Activated CD4-positive, alpha-beta T cell treated with anti-CD3 and anti-CD28 coated beads, Interleukin-2, amount 10 ng/mL, durations not matched to agents 24 days and 14 days (primary cell): ENCODE results near the gene IDI2. TPM values are rescaled to one million over a fixed set of nuclear protein-coding genes. Genes with fewer than 3 reads are reported as not detected.

Experiments
- DNase-seq: peaks from one replicate; pipeline ENCODE4 v3.0.0; 2022
- H3K27ac Mint-ChIP-seq: one replicate; pipeline ENCODE4 v1.8.0; 2022; ENCODE audit warnings: mild to moderate bottlenecking, mixed read lengths
- H3K27me3 Mint-ChIP-seq: one replicate; pipeline ENCODE4 v1.8.0; 2022; ENCODE audit warnings: mixed read lengths
- H3K36me3 Mint-ChIP-seq: one replicate; pipeline ENCODE4 v1.8.0; 2022; ENCODE audit warnings: low read depth, mild to moderate bottlenecking, mixed read lengths
- H3K4me1 Mint-ChIP-seq: one replicate; pipeline ENCODE4 v1.8.0; 2021; ENCODE audit warnings: mixed read lengths
- H3K4me3 Mint-ChIP-seq: one replicate; pipeline ENCODE4 v1.8.0; 2022; ENCODE audit warnings: mild to moderate bottlenecking, moderate library complexity, mixed read lengths
- H3K9me3 Mint-ChIP-seq: one replicate; pipeline ENCODE4 v1.8.0; 2021; ENCODE audit warnings: mixed read lengths
- intact Hi-C: fragments of 100-400 bp; cut with micrococcal nuclease; formaldehyde crosslinking; loops from one replicate; pipeline ENCODE4 v1.15.1; 2023
- total RNA-seq: library from RNA; stranded (reverse); gene quantifications from 2 replicates; pipeline ENCODE4 v1.2.3, GENCODE V29; 2022

The IDI2 gene
- total RNA-seq, 1 donor from 2014 or later: not detected

DNA sequence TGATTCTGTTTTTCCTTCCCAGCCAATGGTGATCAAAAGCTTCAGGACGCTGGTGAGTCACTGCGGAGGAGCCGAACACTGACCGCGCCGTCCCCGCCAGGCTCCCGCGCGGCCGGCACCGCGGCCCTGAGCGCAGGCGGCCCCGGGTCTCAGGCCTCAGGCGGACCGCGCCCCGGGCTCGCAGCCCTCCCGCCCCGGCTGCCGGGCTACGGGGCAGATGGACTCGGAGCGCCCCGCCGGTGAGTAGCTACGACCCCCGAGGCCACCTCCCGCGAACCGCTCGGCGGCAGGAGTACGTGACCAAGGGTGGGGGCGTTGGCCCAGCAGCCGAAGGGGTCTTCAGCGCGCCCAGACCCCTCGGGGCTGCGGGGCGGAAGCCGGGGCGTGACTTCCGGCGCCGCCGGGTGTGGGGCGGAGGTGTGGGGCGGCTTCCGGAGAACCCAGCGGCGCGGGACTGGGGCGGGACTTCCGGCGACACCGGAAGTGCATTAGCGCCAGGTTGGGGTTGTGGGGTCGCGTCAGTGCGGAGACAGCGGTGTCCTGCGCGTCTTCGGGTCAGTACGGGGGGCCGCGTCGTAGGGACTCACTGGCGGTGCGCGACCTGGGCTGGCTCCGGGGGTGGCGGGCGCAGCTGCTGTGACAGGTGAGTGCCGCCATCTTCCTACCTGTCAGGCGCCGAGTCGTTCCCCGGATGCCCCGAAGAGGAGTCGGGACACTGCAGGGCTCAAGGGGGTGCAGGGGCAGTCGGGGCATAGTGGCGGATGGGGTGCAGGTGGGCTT, 30.9 kb upstream of the IDI2 start, which contains the start of gene WDR37:
WDR37 (plus strand) TSS at position 60 of the 780 bp plus-strand sequence. CDS start 15,771 bp downstream, outside the sequence.
- peaks cover 47% of the 10 kb centered on the region for H3K36me3 Mint-ChIP-seq
- intact Hi-C loops: loop anchor here (1.0 to 5.0 kb wide), 4 partner anchors 8 to 125 kb away; partner anchors contain the start of genes GTPBP4 and LARP4B
- H3K4me1 Mint-ChIP-seq: peaks cover 70% of the 10 kb centered on the region

DNA sequence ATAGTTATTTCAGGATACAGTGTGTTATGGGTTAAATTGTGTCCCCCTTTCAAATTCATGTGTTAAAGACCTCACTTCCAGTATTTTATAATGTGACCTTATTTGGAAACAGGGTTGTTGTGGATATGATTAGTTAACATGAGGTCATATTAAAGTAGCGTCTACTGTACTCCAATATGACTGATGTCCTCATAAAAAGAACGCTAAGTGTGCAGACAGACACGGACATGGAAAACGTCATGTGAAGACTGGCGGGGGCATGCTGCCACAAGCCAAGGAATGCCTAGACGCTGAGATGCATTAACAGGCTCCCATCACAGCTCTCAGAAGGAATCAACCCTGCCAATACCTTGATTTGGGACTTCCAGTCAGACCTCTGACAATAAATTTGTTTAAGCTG, 29.0 kb upstream of the IDI2 start:
- peaks cover 54% of the 10 kb centered on the region for H3K36me3 Mint-ChIP-seq
- peaks cover 61% of the 10 kb centered on the region for H3K4me1 Mint-ChIP-seq
- H3K27ac Mint-ChIP-seq: peak overlapping the region; percentile 78

More for the DNA sequence above, 30.9 kb upstream of the IDI2 start, which contains the start of gene WDR37:
- Mint-ChIP-seq H3K27me3 (no peaks in the 10 kb centered on the region), H3K9me3 (no peaks in the 10 kb centered on the region), H3K4me3 (peak within 1 kb of the TSS; percentile 92), H3K27ac (peak within 1 kb of the TSS; percentile 93)
- DNase-seq: peak; percentile 97

DNA sequence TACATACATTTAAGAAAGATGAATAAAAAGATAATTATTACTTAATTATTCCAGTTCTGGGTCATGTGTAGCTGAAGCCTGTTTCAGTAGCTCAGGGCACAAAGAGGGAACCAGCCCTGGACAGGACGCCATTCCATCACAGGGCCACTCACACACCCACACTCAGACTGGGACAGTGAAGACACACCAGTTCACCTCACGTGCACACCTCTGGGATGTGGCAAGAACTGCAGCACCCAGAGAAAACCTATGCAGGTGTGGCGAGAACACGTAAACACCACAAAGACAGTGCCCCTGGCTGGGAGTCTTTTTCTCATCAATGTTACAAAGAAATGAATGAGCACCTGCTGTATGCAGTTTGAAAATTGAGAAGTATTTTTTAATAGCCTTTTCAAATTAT, 24.9 kb upstream of the IDI2 start:
- Mint-ChIP-seq H3K4me1 (peaks cover 53% of the 10 kb centered on the region), H3K36me3 (peaks cover 59% of the 10 kb centered on the region)
- intact Hi-C loops: no loop called here

More for the DNA sequence above, 29.0 kb upstream of the IDI2 start:
- H3K27me3 Mint-ChIP-seq: no peaks in the 10 kb centered on the region
- H3K4me3 Mint-ChIP-seq: peak overlapping the region; percentile 92
- intact Hi-C loops: loop anchor here (5.0 kb wide), 1 partner anchor 58 kb away; no protein-coding TSS in a partner anchor
- DNase-seq: no peak
- no peaks in the 10 kb centered on the region for H3K9me3 Mint-ChIP-seq

DNA sequence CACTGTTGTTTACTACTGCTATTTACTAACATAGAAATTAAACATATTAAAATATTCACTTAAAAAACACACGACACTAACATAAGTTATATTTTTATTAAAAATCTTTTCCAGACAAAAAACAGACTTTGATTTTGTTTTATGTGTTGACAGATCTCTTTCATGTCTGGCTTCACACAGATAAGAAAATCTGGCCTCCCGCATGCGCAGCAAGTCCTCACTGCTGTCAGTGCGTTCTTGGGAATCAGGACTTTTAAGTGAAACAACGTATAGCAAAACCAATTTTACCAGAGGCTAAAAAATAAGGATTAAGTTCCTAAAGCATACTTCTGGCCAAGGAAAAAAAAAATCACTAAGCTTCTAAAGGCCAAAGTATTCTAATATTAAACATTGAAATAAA, 24.5 kb upstream of the IDI2 start:
- H3K36me3 Mint-ChIP-seq: peaks cover 62% of the 10 kb centered on the region
- intact Hi-C loops: no loop called here
- peaks cover 55% of the 10 kb centered on the region for H3K4me1 Mint-ChIP-seq

More for the DNA sequence above, 24.9 kb upstream of the IDI2 start:
- no peaks in the 10 kb centered on the region for H3K27me3 Mint-ChIP-seq
- H3K27ac Mint-ChIP-seq: peak overlapping the region; percentile 80
- H3K9me3 Mint-ChIP-seq: no peaks in the 10 kb centered on the region
- DNase-seq: peak; percentile 78
- peak overlapping the region; percentile 95 for H3K4me3 Mint-ChIP-seq

DNA sequence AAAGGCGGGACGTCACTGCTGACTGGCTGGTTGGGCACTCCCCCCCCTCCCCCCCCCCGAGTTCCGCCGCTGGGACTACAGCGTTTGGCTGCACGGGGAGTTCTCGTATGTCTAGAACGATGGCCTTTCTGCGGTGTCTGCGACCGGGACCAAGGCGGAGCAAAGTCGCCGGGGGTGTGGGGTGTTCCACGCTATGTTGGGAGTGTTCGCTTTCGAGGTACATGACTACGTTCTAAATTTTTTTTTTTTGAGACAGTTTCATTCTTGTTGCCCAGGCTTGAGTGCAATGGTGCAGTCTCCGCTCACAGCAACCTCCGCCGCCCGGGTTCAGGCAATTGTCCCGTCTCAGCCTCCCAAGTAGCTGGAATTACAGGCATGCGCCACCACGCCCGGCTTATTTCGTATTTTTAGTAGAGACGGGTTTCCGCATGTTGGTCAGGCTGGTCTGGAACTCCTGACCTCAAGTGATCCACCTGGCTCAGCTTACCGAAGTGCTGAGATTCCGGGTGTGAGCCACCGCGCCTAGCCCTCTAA, 23.8 kb upstream of the IDI2 start:
- no peaks in the 10 kb centered on the region for H3K9me3 Mint-ChIP-seq
- peaks cover 55% of the 10 kb centered on the region for H3K4me1 Mint-ChIP-seq
- intact Hi-C loops: loop anchor here (1.0 to 2.0 kb wide), 3 partner anchors 45 to 118 kb away; partner anchors contain the start of genes GTPBP4 and LARP4B
- peak overlapping the region; percentile 95 for H3K4me3 Mint-ChIP-seq
- H3K27me3 Mint-ChIP-seq: no peaks in the 10 kb centered on the region
- H3K27ac Mint-ChIP-seq: peak overlapping the region; percentile 95
- no peak for DNase-seq
- H3K36me3 Mint-ChIP-seq: peaks cover 62% of the 10 kb centered on the region

More for the DNA sequence above, 24.5 kb upstream of the IDI2 start:
- Mint-ChIP-seq H3K4me3 (peak overlapping the region; percentile 95), H3K27me3 (no peaks in the 10 kb centered on the region), H3K27ac (peak overlapping the region; percentile 95), H3K9me3 (no peaks in the 10 kb centered on the region)
- no peak for DNase-seq

DNA sequence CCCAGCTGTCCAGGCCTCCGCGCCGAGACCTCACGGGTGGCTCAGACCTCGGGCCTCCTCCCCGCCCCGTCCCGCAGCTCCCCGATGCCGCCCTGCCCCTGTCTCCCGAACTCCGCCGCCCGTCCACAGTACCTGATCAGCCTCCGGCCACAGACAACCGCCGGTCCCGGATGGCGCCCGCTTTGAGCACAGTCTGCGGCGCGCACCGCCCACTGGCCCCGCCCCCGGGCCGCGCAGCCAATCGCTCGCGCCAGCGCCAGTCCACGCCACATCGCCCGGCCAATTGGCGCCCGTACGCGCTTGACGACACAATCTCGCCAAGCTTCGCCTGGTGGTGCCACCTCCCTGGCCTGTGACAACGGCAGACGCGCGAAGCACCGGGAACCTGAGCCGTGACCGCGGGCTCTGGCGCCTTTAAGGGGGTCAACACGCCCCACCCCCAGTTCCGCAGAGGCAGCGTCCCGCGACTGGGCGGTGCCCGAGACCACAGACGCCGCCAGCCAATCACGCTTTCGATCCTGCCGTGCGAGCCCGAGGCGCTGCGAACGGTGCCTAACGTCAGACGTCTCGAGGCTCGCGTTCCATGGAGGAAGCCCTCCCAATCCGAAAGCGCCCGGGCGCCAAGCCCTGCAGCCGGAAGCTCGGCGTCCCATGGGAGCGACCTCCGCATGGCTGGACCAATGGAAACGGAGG, 23.2 kb upstream of the IDI2 start, which contains the start of gene IDI1:
IDI1 (minus strand) TSS at position 388 of the 693 bp plus-strand sequence; CDS start at position 272, 116 bp downstream.
- no peaks in the 10 kb centered on the region for H3K9me3 Mint-ChIP-seq
- intact Hi-C loops: loop anchor here (1.0 to 2.0 kb wide), 5 partner anchors 7 to 118 kb away; partner anchors contain the start of genes GTPBP4, LARP4B and WDR37
- peak; percentile 99 for DNase-seq
- peak within 1 kb of the TSS; percentile 95 for H3K27ac Mint-ChIP-seq
- peaks cover 55% of the 10 kb centered on the region for H3K4me1 Mint-ChIP-seq
- peaks cover 67% of the 10 kb centered on the region for H3K36me3 Mint-ChIP-seq
- H3K4me3 Mint-ChIP-seq: peak within 1 kb of the TSS; percentile 95
- no peaks in the 10 kb centered on the region for H3K27me3 Mint-ChIP-seq

DNA sequence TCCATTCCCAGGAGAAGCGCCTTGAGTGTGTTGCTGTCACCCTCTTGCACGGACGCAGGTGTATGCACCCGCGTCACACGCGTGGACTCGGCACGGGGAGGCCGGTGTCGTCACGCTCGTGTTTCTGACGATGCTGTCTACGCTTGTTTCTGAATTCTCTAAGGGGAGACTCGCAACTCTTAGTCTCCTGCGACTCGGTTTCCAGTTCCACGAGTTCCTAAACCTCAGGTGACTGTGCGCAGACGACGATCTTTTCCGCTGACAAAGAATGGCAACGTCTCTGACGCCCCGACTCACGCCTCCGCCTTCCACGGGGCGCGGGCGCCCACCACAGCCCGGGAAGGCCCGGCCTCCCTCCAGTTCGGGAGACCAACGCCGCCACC, 22.7 kb upstream of the IDI2 start:
- peak overlapping the region; percentile 95 for H3K27ac Mint-ChIP-seq
- H3K9me3 Mint-ChIP-seq: no peaks in the 10 kb centered on the region
- peaks cover 56% of the 10 kb centered on the region for H3K4me1 Mint-ChIP-seq
- intact Hi-C loops: loop anchor here (1.0 to 2.0 kb wide), 3 partner anchors 8 to 46 kb away; partner anchors contain the start of gene WDR37
- peak; percentile 88 for DNase-seq
- no peaks in the 10 kb centered on the region for H3K27me3 Mint-ChIP-seq
- H3K4me3 Mint-ChIP-seq: peak overlapping the region; percentile 95
- peaks cover 67% of the 10 kb centered on the region for H3K36me3 Mint-ChIP-seq

DNA sequence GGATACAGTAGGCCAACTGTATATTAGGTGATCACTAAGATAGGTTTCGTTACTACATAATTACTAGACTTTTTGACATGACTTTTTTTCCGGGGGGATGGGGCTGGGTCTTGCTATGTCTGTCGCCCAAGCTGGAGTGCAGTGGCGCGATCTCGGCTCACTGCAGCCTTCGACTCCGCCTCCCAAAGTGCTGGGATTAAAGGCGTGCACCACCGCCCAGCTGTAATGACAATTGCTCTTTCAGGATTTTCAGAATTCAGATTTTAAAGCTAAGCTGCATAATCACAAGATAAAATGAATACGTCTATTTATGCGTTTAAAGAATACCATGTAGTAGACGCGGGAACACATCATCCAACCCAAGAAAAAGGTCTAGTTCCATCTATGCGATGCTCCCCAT, 22.3 kb upstream of the IDI2 start:
- H3K9me3 Mint-ChIP-seq: no peaks in the 10 kb centered on the region
- peak; percentile 74 for DNase-seq
- intact Hi-C loops: loop anchor here (1.0 to 2.0 kb wide), 3 partner anchors 8 to 47 kb away; partner anchors contain the start of gene WDR37
- no peaks in the 10 kb centered on the region for H3K27me3 Mint-ChIP-seq
- peak overlapping the region; percentile 95 for H3K27ac Mint-ChIP-seq
- H3K4me1 Mint-ChIP-seq: peaks cover 57% of the 10 kb centered on the region
- peaks cover 67% of the 10 kb centered on the region for H3K36me3 Mint-ChIP-seq
- H3K4me3 Mint-ChIP-seq: peak overlapping the region; percentile 95

DNA sequence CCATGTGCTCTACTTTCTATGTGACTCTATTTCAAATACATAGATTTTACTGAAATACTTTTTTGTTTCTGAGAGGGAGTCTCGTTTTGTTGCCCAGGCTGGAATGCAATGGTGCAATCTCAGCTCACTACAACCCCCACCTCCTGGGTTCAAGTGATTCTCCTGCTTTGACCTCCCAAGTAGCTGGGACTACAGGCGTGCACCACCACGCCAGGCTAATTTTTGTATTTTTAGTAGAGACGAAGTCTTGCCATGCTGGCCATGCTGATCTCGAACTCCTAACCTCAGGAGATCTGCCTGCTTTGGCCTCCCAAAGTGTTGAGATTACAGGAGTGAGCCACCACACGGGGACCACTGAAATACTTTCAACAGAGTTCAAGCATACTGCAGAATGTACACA, 19.8 kb upstream of the IDI2 start:
- peaks cover 60% of the 10 kb centered on the region for H3K36me3 Mint-ChIP-seq
- no peak for DNase-seq
- intact Hi-C loops: no loop called here
- H3K27ac Mint-ChIP-seq: peak overlapping the region; percentile 81
- no peaks in the 10 kb centered on the region for H3K27me3 Mint-ChIP-seq
- H3K9me3 Mint-ChIP-seq: no peaks in the 10 kb centered on the region
- peak overlapping the region; percentile 73 for H3K4me3 Mint-ChIP-seq
- H3K4me1 Mint-ChIP-seq: peaks cover 42% of the 10 kb centered on the region

DNA sequence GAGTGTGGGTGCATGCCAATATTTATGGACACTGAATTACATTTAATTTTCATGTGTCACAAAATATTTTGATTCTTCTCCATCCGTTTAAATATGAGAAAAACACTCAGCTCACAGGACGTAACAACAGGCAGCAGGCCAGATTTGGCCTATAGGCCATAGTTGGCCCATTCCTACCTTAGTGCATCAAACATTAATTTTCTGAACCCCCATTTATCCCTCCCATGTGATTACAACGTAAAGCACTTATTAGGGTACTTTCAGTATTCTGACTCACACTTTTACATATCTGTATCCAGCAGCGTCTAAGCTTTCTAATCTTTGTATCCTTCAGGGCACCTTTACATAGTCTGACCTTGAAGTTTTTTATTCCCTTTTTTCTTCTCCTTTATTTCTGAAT, 19.3 kb upstream of the IDI2 start:
- intact Hi-C loops: no loop called here

DNA sequence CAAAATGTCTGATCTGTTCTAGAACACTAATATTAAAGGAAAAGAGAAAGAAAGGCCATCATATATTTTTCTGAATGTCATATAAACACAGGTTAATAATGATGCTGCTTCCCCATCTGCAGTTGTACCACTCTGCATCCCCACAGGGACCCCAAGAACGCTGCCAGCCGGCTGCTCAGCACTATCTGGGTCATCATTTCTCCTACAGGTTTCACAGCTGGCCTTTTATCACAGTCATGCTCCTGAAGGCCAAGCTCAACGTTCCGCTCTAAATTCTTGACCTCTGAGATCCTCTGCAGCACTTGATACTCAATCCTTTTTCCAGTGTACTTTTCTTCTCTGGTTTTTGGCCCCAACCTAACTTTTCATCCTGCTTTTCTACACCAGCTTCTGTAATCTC, 18.5 kb upstream of the IDI2 start:
- H3K4me3 Mint-ChIP-seq: peak overlapping the region; percentile 73
- no peaks in the 10 kb centered on the region for H3K9me3 Mint-ChIP-seq
- DNase-seq: peak; percentile 64
- no peaks in the 10 kb centered on the region for H3K27me3 Mint-ChIP-seq
- H3K4me1 Mint-ChIP-seq: peaks cover 44% of the 10 kb centered on the region
- intact Hi-C loops: no loop called here
- peak overlapping the region; percentile 81 for H3K27ac Mint-ChIP-seq
- peaks cover 60% of the 10 kb centered on the region for H3K36me3 Mint-ChIP-seq

More for the DNA sequence above, 19.3 kb upstream of the IDI2 start:
- H3K27me3 Mint-ChIP-seq: no peaks in the 10 kb centered on the region
- peak overlapping the region; percentile 73 for H3K4me3 Mint-ChIP-seq
- peak overlapping the region; percentile 81 for H3K27ac Mint-ChIP-seq
- no peaks in the 10 kb centered on the region for H3K9me3 Mint-ChIP-seq
- peaks cover 44% of the 10 kb centered on the region for H3K4me1 Mint-ChIP-seq
- DNase-seq: no peak
- peaks cover 62% of the 10 kb centered on the region for H3K36me3 Mint-ChIP-seq

DNA sequence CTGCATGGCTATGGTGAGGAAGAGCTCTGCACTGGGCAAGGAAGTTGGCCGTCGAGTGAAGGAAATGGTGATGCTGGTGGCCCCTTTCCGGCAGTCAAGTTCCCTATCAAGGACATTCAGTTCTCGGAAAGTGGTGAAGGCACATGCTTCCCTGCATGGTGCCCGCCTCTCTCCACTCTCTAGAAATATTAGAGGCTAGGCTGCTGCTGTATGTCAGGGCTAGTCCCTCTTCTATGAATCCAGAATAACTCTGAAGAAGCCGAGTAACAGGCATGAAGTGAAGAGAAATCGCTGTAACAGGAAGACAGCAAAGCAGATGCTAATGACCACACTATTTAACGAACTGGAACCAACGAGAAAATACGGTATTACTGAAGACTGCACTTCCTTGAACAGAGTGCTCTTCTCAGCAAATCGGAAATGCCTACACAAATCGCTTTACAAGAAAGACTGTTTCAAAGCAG, 17.9 kb upstream of the IDI2 start:
- Mint-ChIP-seq H3K4me1 (peaks cover 44% of the 10 kb centered on the region), H3K9me3 (no peaks in the 10 kb centered on the region), H3K27me3 (no peaks in the 10 kb centered on the region), H3K36me3 (peaks cover 57% of the 10 kb centered on the region), H3K27ac (peak overlapping the region; percentile 81), H3K4me3 (peak overlapping the region; percentile 73)
- intact Hi-C loops: no loop called here
- peak; percentile 75 for DNase-seq

DNA sequence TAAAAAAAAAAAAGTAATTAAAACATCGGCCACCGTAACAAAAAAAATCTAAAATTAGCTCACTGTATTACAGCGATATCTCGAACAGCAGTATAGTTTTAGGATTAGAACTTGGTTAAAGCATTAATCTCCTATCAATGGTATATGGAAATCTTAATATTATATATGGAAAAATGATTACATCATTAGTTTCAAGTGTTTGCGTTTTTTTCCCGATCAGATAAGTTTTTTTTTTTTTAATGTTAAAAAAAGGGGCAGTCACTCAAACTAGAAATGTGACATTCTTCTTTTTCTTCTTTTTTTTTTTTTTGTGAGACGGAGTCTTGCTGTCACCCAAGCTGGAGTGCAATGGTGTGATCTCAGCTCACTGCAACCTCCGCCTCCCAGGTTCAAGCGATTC, 15.9 kb upstream of the IDI2 start:
- H3K4me1 Mint-ChIP-seq: peaks cover 42% of the 10 kb centered on the region
- no peak overlapping the region for H3K4me3 Mint-ChIP-seq
- H3K27me3 Mint-ChIP-seq: no peaks in the 10 kb centered on the region
- H3K27ac Mint-ChIP-seq: no peak overlapping the region
- DNase-seq: no peak
- no peaks in the 10 kb centered on the region for H3K9me3 Mint-ChIP-seq
- intact Hi-C loops: no loop called here
- peaks cover 65% of the 10 kb centered on the region for H3K36me3 Mint-ChIP-seq
